ENCODE measurements around the gene LTF.
"Not testable (repeated sequence)": the region's sequence is repeated elsewhere in the genome, so short reads cannot be mapped to it uniquely, and the experiment has no call there.

The LTF gene

DNA sequence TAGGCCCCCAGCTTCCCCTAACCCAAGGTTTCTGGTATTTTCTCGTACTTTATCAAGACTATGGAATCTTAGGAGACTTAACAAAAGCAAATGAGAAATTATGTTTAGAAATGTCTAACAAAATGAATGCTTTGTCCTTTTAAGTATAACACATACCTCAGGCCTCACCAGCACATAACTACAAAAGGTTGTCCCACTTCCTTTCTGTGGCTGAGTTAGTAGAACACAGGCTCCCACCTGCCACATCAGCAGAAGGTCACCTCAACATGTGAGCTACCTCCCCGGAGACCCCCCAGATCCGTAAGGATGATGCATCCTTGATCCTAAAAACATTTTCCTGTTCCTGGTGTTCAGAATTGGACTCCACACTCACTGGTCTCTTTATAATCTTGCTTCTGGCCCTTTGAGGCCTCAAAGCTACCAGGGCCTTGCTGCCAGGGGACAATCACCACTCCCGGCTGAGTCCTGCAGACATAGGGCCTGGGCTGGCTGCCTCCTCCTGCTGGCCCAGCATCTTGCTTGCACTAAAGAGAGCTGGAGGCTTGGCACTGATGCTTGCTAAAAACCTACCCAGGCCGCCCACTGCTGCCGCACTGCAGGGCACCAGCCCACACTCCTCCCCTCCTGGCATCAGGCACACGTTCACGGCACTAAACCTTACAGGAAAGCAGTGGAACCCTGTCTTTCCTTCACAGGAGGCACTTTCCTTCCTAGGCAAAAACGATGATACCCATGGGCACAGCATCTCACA lies 54.8 kb downstream of the LTF start:
- DNase-seq: no peak

DNA sequence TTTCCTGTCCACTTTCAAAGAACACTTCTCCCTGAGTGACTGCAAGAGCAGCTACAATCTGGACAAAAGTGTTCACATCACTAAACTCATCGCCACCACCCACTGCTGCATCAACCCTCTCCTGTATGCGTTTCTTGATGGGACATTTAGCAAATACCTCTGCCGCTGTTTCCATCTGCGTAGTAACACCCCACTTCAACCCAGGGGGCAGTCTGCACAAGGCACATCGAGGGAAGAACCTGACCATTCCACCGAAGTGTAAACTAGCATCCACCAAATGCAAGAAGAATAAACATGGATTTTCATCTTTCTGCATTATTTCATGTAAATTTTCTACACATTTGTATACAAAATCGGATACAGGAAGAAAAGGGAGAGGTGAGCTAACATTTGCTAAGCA lies 55.9 kb downstream of the LTF start:
- DNase-seq: no peak

DNA sequence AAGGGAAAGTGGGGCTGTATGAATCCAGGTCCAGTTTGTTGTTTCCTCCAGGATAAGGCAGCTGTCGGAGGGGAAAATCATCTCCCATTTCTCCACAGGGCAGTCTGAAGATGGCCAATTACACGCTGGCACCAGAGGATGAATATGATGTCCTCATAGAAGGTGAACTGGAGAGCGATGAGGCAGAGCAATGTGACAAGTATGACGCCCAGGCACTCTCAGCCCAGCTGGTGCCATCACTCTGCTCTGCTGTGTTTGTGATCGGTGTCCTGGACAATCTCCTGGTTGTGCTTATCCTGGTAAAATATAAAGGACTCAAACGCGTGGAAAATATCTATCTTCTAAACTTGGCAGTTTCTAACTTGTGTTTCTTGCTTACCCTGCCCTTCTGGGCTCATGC lies 56.7 kb downstream of the LTF start:
- DNase-seq: no peak

DNA sequence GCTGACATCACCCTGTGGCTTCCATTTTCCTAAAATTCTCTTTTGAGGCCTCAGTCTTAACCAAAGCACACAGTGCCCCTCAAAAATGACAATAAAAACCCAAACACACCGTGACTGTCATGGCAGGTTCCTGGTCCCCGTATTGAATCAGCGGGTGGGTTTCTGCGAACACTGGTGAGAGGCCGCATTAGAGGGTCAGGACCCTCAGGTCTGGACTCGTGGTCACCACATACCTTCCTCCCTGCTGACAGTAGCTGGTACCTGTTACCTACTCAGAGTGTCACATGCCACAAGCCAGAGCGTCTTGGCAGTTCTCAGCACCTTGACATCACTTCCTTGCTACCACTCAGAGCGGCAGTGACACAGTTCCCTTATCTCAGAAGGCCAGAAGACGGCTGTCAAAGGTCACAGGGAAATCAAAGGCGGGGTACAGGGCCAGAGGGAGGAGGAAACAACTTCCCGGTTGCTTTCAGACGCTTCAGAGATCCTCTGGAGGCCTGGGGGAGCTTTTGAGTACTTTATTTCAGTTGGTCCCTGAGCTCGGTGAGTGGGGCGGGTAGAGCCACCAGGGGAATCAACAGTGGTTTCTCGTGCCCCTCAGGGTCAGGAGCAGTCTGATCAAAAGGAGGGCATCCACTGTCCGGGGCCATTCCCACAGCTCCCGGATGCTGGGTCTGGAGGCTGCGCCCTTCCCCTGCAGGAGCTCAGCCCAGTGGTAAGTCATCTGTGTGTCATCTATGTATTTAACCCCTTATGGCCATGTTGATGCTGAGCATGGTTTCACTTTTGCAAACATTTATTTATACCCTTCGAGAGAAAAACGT lies 57.7 kb downstream of the LTF start, which contains the start of the genes CCR5AS and CCRL2:
CCR5AS (minus strand) TSS at position 279 of the 824 bp plus-strand sequence.
CCRL2 (plus strand) TSS at position 472 of the 824 bp plus-strand sequence. CDS start 821 bp downstream, outside the sequence.
- DNase-seq: peak; percentile 49 to 58

DNA sequence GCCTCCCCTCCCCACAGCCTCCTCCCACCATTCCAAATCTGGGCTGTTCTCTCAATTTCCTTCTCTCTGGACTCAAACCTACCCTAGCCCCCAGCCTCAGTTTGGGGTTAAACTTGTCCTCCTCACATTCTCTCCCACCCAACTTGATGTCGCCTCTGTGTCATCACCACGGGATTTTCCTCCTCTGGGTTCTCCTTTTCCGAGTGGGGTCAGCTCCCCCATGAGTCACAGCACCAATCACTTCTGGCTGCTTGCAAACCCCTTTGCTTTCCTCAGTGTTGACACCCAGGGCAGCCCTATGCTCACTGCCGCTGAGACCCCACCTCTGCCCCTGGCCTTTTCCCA lies 58.3 kb downstream of the LTF start:
- DNase-seq: no peak

GRCh38 chr3:46405301-46406019 lies 59.2 kb downstream of the LTF start:
- no peak for DNase-seq

DNA sequence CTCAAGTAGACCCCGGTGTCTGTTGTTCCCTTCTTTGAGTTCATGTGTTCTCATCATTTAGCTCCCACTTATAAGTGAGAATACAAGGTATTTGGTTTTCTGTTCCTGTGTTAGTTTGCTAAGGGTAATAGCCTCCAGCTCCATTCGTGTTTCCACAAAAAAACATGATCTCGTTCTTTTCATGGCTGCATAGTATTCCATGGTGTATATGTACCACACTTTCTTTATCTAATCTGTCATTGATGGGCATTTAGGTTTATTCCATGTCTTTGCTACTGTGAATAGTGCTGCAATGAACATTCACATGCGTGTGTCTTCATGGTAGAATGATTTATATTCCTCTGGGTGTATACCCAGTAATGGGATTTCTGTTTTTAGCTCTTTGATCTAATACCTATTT lies 61.8 kb downstream of the LTF start:
- not testable (repeated sequence) for DNase-seq

DNA sequence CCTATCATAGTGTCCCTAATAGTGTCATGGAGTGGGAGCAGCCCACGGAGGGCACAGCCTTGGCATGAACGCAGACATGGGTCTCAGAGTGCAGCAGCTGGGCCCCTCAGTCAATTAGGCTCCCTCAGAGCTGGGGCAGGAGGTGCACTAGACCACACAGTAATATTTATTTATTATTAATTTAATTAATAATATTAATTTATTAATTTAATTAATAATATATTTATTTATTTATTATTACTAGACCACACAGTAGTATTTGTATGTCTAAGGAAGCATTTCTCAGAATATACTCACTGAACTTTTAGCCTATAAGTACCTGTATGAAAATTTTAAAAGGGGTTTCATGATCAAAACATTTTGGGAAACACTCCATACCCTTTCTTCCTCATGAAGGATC lies 63.1 kb downstream of the LTF start:
- no peak for DNase-seq

DNA sequence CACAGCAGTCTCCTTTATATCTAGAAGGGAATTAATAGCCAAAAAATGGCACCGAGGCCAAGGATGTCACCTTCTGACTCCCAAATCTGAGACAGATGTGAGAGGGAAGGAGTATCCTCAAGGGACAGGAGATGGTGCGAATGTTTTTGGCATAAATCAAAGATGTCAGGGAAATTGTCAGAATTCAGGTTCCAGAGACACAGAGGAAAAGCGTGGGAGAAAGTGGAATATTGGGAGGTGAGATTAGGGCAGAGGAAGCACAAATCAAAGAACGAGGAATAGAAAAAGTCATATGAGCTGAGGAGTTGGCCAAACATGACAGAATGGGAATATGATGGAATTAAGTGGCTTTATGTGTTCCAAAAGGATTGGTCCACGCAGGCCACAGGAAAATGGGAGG lies 63.9 kb downstream of the LTF start:
- DNase-seq: no peak

GRCh38 chr3:46400000-46400734 lies 64.5 kb downstream of the LTF start:
- DNase-seq: no peak

DNA sequence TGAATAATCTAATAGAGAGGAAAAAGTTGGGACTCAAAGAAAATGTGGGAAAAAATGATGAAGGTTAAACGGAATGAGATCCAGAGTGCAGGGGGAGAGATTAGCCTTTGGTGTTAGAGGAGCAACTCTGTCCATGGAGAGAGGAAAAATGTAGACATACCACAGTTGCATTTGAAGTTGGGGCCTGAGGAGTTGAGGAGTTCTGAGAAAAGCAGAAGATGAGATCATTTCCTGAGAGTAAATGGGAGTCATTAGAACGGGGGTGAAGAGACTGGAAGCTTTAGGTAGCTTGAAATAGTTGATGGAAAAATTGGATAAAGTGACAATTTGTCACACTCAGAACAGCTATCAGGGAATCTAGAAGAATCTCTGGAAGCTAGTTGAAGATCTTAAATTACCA lies 65.1 kb downstream of the LTF start:
- no peak for DNase-seq

- DNase-seq: no peak
Measured at GRCh38 chr3:46399098-46399497, 65.6 kb downstream of the LTF start.

DNA sequence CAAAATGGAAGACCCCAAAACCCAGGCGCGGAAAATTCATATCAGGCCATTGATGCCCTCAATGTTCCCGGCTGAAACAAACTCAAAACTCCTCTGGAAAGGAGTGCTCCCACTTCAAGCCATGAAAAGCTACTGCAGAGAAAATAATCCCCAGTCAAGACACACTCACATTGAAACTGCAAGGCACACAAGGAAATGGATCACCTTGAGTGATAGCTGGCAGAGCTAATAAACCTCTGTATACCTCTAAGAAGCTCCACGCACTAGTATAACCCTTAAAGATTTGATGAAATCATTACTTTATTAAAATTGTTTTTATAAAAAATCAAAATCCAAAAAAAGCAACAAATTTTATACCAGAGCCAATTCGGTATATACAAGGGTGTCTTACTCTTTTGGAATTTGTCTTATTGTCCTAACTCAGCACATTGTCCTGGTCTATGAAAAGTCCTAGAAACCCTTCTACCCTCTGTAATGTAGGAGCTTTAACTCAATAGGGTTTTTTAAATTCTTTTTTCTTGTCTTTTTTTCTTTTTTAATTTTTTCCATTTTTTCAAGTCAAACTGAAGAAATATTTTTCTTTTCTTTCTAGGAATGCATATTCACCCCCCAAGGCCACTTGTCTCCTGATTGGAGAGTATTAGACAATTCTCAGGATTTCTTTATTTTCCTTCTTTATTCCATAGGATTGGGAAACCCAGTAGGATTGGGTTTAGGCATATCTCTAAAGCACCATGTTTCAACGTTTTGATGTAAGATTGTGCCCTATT lies 66.3 kb downstream of the LTF start:
- no peak for DNase-seq

GRCh38 chr3:46397111-46397510 lies 67.6 kb downstream of the LTF start:
- no peak for DNase-seq

DNA sequence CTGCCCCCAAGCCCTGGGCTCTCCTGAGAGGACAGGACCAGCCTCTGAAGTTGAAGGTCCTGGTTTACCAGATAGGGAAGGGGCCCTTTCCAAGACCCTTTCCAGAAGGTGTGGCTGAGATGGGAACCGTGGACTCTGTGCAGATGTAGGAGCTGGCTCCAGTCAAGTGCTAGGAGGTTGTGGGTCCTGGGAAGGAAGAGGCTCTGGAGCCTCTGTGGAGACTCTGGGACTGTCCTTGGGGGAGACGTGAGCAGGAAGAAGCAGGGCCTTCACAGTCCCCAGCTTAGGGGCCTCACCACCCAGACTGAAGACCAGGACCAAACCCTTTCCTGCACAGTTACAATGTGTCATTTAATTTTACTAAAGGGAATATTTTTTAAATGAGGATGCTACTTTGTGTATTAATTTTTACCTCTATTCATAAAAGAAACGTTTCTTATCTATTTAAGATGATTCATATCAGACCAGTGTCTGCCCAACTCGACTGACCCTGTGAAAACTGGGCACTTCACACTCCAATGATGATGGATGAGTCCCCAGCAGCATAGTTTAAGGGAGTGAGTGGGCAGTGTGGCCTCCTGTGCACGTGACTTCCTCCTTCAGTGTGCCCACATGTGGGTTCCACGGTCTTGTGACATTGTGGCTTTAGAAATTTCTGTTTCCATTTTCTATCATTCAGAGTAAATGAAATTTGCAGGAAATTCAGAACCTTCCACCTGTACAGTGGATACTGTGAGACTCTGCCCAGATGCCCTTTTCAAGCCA lies 68.8 kb downstream of the LTF start:
- no peak for DNase-seq

GRCh38 chr3:46395210-46395661 lies 69.5 kb downstream of the LTF start:
- no peak for DNase-seq

DNA sequence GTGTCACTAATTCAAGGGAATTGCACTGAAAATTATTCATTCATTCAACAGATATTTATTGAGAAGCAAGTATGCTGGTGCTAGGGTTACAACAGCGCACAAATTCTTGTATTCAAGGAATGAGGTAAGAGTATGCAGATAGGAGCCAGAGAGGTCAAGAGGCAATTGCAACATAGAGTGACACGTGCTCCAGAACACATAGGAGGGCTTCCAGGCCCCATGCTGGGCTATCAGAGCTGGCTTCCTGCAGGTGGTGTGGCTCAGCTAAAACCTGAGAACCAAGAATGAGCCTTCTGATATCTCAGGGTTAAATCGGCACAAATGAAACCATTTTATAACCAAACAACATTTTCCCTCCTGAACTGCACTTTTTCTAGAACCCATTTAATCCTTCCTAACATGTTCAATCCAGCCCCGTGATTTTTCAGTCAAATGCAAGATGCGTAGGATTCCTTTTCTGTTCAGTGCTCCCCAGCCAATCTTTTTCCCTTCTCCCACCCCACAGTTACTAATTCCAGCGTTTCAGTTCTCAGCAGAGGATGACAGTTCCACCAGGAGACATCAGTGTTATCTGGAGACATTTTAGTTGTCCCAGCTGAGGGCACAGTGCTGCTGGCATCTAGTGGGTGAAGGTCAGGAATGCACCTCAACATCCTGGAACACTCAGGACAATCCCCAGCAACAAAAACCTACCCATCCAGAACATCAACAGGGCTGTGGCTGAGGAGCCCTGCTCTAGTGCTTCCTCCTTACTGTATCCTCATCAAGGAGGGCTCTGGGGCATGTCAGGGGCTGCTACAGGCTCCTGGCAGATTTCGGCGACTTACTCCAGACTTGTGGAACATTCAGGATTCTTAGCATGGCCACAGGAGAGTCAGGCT lies 70.9 kb downstream of the LTF start:
- DNase-seq: no peak

- no peak for DNase-seq
Measured at GRCh38 chr3:46393011-46393410, 71.7 kb downstream of the LTF start.

DNA sequence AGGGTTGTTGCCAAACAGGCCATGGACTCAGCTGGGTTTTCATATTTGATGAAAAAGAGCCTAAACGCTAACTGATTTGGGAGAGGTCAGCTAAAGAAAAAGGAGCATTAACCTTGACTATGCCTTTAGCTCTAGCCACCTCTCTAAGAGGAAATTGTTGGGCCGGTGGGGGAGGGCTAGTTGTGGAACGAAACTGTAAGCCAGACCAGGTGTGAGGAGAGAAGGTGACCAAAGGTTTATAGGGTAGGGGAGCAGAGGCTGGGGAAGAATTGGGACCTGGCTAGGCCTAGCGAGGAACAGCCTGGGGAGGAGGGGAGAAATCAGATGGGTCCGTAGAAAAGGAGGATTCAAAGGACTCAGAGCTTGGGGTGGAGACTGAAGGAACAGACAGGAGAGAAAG lies 73.2 kb downstream of the LTF start:
- DNase-seq: not testable (repeated sequence)

- no peak for DNase-seq
Measured at GRCh38 chr3:46389306-46389705, 75.4 kb downstream of the LTF start.

Data from activated T-cell treated with anti-CD3 and anti-CD28 coated beads, Interleukin-2, amount 50 U/mL, for 48 hours (primary cell).